Loucy (cell line): Measurements from ENCODE around the gene GEMIN4.

Experiments
- H2AFZ ChIP-seq: fragments of 200-600 bp; sonication (generic); 2 replicates; pipeline ENCODE4 v1.6.0; 2016; ENCODE audit warnings: antibody characterized with exemption, mild to moderate bottlenecking, low read length, moderate library complexity
- H3F3A ChIP-seq: fragments of 200-600 bp; 2 replicates; pipeline ENCODE4 v1.6.0; 2016; ENCODE audit warnings: antibody characterized with exemption, low read depth, mild to moderate bottlenecking
- H3K27me3 ChIP-seq: fragments of 200-600 bp; sonication (generic); 2 replicates; pipeline ENCODE4 v1.6.1; 2014; ENCODE audit warnings: low read length, mild to moderate bottlenecking; ENCODE audit not compliant: insufficient read depth, poor library complexity, severe bottlenecking
- H3K36me3 ChIP-seq: fragments of 200-600 bp; sonication (generic); 2 replicates; pipeline ENCODE4 v1.6.1; 2016; ENCODE audit warnings: low read length; ENCODE audit not compliant: insufficient read depth
- H3K4me1 ChIP-seq: fragments of 200-600 bp; sonication (generic); 2 replicates; pipeline ENCODE4 v1.5.1; 2014; ENCODE audit warnings: low read length, mild to moderate bottlenecking; ENCODE audit not compliant: insufficient read depth, poor library complexity, severe bottlenecking
- H3K4me2 ChIP-seq: fragments of 200-600 bp; sonication (generic); 2 replicates; pipeline ENCODE4 v1.6.0; 2014; ENCODE audit warnings: antibody characterized with exemption, low read length, low read depth, mild to moderate bottlenecking; ENCODE audit not compliant: poor library complexity, severe bottlenecking
- H3K4me3 ChIP-seq: fragments of 200-600 bp; sonication (generic); 2 replicates; pipeline ENCODE4 v1.5.1; 2014; ENCODE audit warnings: low read length, mild to moderate bottlenecking, mixed read lengths; ENCODE audit not compliant: poor library complexity, severe bottlenecking
- H3K79me2 ChIP-seq: fragments of 200-600 bp; sonication (generic); 2 replicates; pipeline ENCODE4 v1.6.1; 2014; ENCODE audit warnings: low read length; ENCODE audit not compliant: insufficient read depth
- H3K9ac ChIP-seq: fragments of 200-600 bp; sonication (generic); 2 replicates; pipeline ENCODE4 v1.6.0; 2014; ENCODE audit warnings: mild to moderate bottlenecking, low read depth, low read length, moderate library complexity; ENCODE audit not compliant: poor library complexity, severe bottlenecking
- H3K9me2 ChIP-seq: fragments of 200-600 bp; sonication (generic); replicated peaks from 2 replicates; pipeline ENCODE4 v1.6.1; 2016; ENCODE audit warnings: low read depth, low read length, mixed read lengths
- H3K9me3 ChIP-seq: fragments of 200-600 bp; sonication (generic); 2 replicates; pipeline ENCODE4 v1.6.1; 2014; ENCODE audit warnings: mild to moderate bottlenecking, antibody characterized with exemption, low read length, low read depth; ENCODE audit not compliant: insufficient read depth
- H4K20me1 ChIP-seq: fragments of 200-600 bp; sonication (generic); 2 replicates; pipeline ENCODE4 v1.6.0; 2014; ENCODE audit warnings: antibody characterized with exemption, low read length, mild to moderate bottlenecking; ENCODE audit not compliant: insufficient read depth, poor library complexity, severe bottlenecking
- CTCF ChIP-seq: fragments of 200-600 bp; sonication (generic); conservative IDR thresholded peaks from 2 replicates; pipeline ENCODE4 v1.5.1; 2014; ENCODE audit warnings: mild to moderate bottlenecking, antibody characterized with exemption, low read length
- EZH2phosphoT487 ChIP-seq: fragments of 200-600 bp; IDR thresholded peaks from 2 replicates; pipeline ENCODE4 v1.6.1; 2018; ENCODE audit warnings: antibody characterized with exemption, mild to moderate bottlenecking, moderate library complexity, borderline replicate concordance

The GEMIN4 gene

DNA sequence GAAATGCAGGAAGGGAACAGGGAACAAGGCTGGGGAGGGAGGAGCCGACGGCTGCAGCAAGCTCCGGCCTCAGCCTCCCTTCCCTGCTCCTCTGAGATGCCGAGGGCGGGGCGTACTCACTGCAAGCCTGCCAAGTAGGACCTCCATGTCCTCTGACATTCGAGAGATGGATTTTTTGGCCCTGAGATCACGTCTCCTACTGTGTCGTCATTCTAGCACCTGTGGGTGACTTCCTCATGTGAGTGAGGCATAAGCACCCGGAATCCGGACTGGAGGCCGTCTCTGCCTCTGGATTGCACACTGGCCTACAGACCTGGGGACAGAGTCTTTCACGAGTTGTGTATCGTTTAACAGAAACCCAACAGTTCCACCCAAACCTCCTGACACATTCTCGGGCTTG is 44.5 kb upstream of the GEMIN4 start:
- no peak overlapping the region for H3K4me2 ChIP-seq
- H3K27me3 ChIP-seq, result no peaks in the 10 kb centered on the region
- no peaks in the 10 kb centered on the region for H3F3A ChIP-seq
- no peaks in the 10 kb centered on the region; the same call in 1 of the 2 replicates for H3K9me3 ChIP-seq
- H3K4me3 ChIP-seq, result no peak overlapping the region
- H3K9me2 ChIP-seq, result no peaks in the 10 kb centered on the region
- H3K9ac ChIP-seq, result no peak overlapping the region
- no peaks in the 10 kb centered on the region for H3K79me2 ChIP-seq
- peaks cover 5% of the 10 kb centered on the region; the same call in 1 of the 2 replicates for H3K36me3 ChIP-seq
- no peaks in the 10 kb centered on the region for H4K20me1 ChIP-seq
- H2AFZ ChIP-seq, result no peak overlapping the region
- no peaks in the 10 kb centered on the region for H3K4me1 ChIP-seq
- TF ChIP-seq CTCF (no peak), EZH2phosphoT487 (no peak)

GRCh38 chr17:795721-796120 is 43.7 kb upstream of the GEMIN4 start:
- H3K9me2 ChIP-seq, result no peaks in the 10 kb centered on the region
- H4K20me1 ChIP-seq, result no peaks in the 10 kb centered on the region
- no peak overlapping the region for H3K9ac ChIP-seq
- no peaks in the 10 kb centered on the region for H3K79me2 ChIP-seq
- H3K9me3 ChIP-seq, result no peaks in the 10 kb centered on the region; the same call in 1 of the 2 replicates
- TF ChIP-seq CTCF (no peak), EZH2phosphoT487 (no peak)
- no peak overlapping the region for H2AFZ ChIP-seq
- H3K27me3 ChIP-seq, result no peaks in the 10 kb centered on the region
- no peaks in the 10 kb centered on the region for H3K4me1 ChIP-seq
- H3K36me3 ChIP-seq, result peaks cover 5% of the 10 kb centered on the region; the same call in 1 of the 2 replicates
- no peak overlapping the region for H3K4me2 ChIP-seq
- H3F3A ChIP-seq, result no peaks in the 10 kb centered on the region
- H3K4me3 ChIP-seq, result no peak overlapping the region

DNA sequence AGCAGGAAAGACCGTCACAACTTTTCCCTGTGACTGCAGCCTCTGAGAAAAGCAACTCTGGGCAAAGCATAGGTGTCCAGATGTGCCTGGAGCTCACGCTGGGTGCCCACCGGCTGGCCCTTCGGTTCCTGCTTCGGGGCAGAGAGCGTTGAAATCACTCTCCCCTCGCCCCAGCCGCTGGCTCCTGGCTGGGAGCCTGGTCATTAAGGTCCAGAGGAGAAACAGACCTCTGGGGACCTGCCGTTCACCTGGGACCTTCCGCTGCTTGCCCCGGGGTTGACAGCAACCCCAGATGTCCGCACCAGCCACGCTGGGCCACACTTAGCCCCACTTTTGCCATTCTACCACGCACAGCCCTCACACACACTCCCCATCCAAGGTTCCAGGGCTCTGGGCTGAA is 43.2 kb upstream of the GEMIN4 start:
- Histone ChIP-seq H4K20me1 (no peaks in the 10 kb centered on the region), H3K9me3 (no peaks in the 10 kb centered on the region; the same call in 1 of the 2 replicates), H3K4me1 (no peaks in the 10 kb centered on the region), H3K27me3 (no peaks in the 10 kb centered on the region), H3K9ac (no peak overlapping the region), H3K36me3 (peaks cover 5% of the 10 kb centered on the region; the same call in 1 of the 2 replicates), H3K4me2 (no peak overlapping the region), H3F3A (no peaks in the 10 kb centered on the region), H3K9me2 (no peaks in the 10 kb centered on the region), H3K4me3 (no peak overlapping the region), H3K79me2 (no peaks in the 10 kb centered on the region), H2AFZ (no peak overlapping the region)
- TF ChIP-seq CTCF (no peak), EZH2phosphoT487 (no peak)
